Nephron progenitor cell (in vitro differentiated cells): ENCODE measurements around the gene CHMP5.

Source experiments
- DNase-seq: peaks from one replicate; pipeline ENCODE4 v3.0.0; 2021
- H3K27ac Mint-ChIP-seq: 2 replicates; pipeline ENCODE4 v1.8.0; 2021; ENCODE audit warnings: mild to moderate bottlenecking, moderate library complexity, mixed read lengths
- H3K27me3 Mint-ChIP-seq: 2 replicates; pipeline ENCODE4 v1.8.0; 2021; ENCODE audit warnings: mild to moderate bottlenecking, low read depth, mixed read lengths; ENCODE audit not compliant: poor library complexity
- H3K36me3 Mint-ChIP-seq: 2 replicates; pipeline ENCODE4 v1.8.0; 2021; ENCODE audit warnings: low read depth, mixed read lengths
- H3K4me1 Mint-ChIP-seq: 2 replicates; pipeline ENCODE4 v1.8.0; 2021; ENCODE audit warnings: mixed read lengths
- H3K4me3 Mint-ChIP-seq: 2 replicates; pipeline ENCODE4 v1.8.0; 2021; ENCODE audit warnings: mild to moderate bottlenecking, moderate library complexity, mixed read lengths
- H3K9me3 Mint-ChIP-seq: 2 replicates; pipeline ENCODE4 v1.8.0; 2021; ENCODE audit warnings: mild to moderate bottlenecking, moderate library complexity, mixed read lengths
- TF ChIP-seq, protein P1 (sequence below): fragments of 200-600 bp; sonication (generic); IDR thresholded peaks from 2 replicates; pipeline ENCODE4 v1.5.0; 2021; ENCODE audit warnings: antibody characterized with exemption

Gene CHMP5

GRCh38 chr9:33304362-33304761, 39.5 kb downstream of the CHMP5 start:
- Mint-ChIP-seq H3K9me3 (no peaks in the 10 kb centered on the region), H3K4me1 (no peaks in the 10 kb centered on the region), H3K36me3 (peaks cover 23% of the 10 kb centered on the region), H3K27me3 (no peaks in the 10 kb centered on the region), H3K4me3 (no peak overlapping the region), H3K27ac (no peak overlapping the region)
- TF ChIP-seq, protein P1, sequence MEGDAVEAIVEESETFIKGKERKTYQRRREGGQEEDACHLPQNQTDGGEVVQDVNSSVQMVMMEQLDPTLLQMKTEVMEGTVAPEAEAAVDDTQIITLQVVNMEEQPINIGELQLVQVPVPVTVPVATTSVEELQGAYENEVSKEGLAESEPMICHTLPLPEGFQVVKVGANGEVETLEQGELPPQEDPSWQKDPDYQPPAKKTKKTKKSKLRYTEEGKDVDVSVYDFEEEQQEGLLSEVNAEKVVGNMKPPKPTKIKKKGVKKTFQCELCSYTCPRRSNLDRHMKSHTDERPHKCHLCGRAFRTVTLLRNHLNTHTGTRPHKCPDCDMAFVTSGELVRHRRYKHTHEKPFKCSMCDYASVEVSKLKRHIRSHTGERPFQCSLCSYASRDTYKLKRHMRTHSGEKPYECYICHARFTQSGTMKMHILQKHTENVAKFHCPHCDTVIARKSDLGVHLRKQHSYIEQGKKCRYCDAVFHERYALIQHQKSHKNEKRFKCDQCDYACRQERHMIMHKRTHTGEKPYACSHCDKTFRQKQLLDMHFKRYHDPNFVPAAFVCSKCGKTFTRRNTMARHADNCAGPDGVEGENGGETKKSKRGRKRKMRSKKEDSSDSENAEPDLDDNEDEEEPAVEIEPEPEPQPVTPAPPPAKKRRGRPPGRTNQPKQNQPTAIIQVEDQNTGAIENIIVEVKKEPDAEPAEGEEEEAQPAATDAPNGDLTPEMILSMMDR, result no peak
- DNase-seq, result no peak

DNA sequence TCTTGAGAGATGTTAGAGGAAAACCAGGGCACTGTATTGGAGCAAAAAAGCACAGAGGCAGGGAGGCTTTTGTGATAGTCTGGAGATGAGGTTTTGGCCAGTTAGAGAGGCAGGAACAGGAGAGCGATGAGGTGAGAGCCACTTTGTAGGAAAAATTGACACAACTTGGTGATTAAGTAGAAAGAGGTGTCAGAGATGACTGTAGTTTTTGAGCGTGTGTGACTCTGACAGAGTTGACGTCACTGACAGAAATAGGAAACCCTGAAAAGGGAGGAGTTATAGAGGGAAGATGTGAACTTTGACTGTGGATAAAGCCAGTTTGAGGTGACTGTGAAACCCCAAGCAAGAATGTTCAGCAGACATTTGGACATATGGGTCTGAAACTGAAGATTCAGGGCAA, 41.2 kb downstream of the CHMP5 start:
- peaks cover 20% of the 10 kb centered on the region for H3K36me3 Mint-ChIP-seq
- TF ChIP-seq, protein P1, result no peak
- no peaks in the 10 kb centered on the region for H3K4me1 Mint-ChIP-seq
- no peak overlapping the region for H3K4me3 Mint-ChIP-seq
- DNase-seq, result no peak
- no peaks in the 10 kb centered on the region for H3K27me3 Mint-ChIP-seq
- no peaks in the 10 kb centered on the region for H3K9me3 Mint-ChIP-seq
- H3K27ac Mint-ChIP-seq, result no peak overlapping the region

DNA sequence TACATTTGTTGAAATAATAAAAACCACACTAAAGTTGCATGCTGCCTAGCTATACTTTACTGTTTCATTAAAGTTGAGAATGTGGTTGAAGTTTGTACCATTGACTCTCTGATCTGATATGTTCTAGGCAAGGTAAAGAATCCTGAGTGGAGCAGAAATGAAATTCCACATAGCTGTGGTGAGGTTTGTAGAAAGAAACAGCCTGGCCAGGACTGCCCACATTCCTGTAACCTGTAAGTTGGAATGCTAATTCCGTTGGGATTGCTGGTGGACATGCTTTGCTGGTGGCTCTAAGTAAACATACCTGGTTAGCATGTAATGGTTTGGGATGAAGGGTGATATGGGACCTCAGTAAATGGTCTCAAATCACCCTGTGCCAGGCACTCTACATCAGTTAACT, 42.2 kb downstream of the CHMP5 start:
- Mint-ChIP-seq H3K4me1 (no peaks in the 10 kb centered on the region), H3K9me3 (no peaks in the 10 kb centered on the region), H3K27me3 (no peaks in the 10 kb centered on the region), H3K4me3 (no peak overlapping the region), H3K27ac (no peak overlapping the region), H3K36me3 (peaks cover 22% of the 10 kb centered on the region)
- no peak for DNase-seq
- TF ChIP-seq, protein P1, result no peak

DNA sequence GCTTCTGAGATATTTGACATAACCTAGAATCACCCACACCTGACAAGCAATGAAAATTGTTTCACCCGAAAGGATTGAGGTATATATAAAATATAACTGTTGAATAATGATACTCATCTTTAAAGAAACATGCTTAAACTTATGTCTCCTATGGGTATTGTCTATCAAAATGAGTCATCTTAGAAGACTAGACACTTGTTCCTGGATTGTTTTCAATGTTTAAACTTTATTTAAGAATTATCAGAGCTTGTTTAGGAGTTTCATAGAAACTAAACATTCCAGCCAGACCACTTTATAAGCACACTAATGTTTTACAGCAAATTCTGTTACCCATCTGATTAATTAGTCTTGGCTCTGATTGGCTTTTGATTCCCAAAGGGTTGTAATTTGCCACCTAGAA, 45.1 kb downstream of the CHMP5 start:
- no peak for DNase-seq
- Mint-ChIP-seq H3K27me3 (no peaks in the 10 kb centered on the region), H3K36me3 (peaks cover 40% of the 10 kb centered on the region)

GRCh38 chr9:33310748-33311147, 45.9 kb downstream of the CHMP5 start:
- no peak for DNase-seq
- no peaks in the 10 kb centered on the region for H3K27me3 Mint-ChIP-seq
- TF ChIP-seq, protein P1, result no peak
- no peak overlapping the region for H3K27ac Mint-ChIP-seq
- peaks cover 46% of the 10 kb centered on the region for H3K36me3 Mint-ChIP-seq
- H3K9me3 Mint-ChIP-seq, result no peaks in the 10 kb centered on the region
- no peaks in the 10 kb centered on the region for H3K4me1 Mint-ChIP-seq
- H3K4me3 Mint-ChIP-seq, result no peak overlapping the region

More for the DNA sequence above, 45.1 kb downstream of the CHMP5 start:
- Mint-ChIP-seq H3K4me3 (no peak overlapping the region), H3K4me1 (no peaks in the 10 kb centered on the region), H3K9me3 (no peaks in the 10 kb centered on the region), H3K27ac (no peak overlapping the region)
- TF ChIP-seq, protein P1, result no peak

- Mint-ChIP-seq H3K27me3 (no peaks in the 10 kb centered on the region), H3K9me3 (no peaks in the 10 kb centered on the region), H3K36me3 (peaks cover 58% of the 10 kb centered on the region), H3K4me3 (no peak overlapping the region), H3K4me1 (no peaks in the 10 kb centered on the region), H3K27ac (no peak overlapping the region)
- TF ChIP-seq, protein P1, result no peak
- DNase-seq, result no peak
Measured at GRCh38 chr9:33311953-33312352, 47.1 kb downstream of the CHMP5 start.
